ENCODE data around the gene SLAMF6. TPM values are rescaled to one million over a fixed set of nuclear protein-coding genes. Genes with fewer than 3 reads are reported as not detected.

SLAMF6 gene
- total RNA-seq, 4 donors from 2014 or later = 0.60 to 6.7 (median 2.3) TPM; not detected in 1

DNA sequence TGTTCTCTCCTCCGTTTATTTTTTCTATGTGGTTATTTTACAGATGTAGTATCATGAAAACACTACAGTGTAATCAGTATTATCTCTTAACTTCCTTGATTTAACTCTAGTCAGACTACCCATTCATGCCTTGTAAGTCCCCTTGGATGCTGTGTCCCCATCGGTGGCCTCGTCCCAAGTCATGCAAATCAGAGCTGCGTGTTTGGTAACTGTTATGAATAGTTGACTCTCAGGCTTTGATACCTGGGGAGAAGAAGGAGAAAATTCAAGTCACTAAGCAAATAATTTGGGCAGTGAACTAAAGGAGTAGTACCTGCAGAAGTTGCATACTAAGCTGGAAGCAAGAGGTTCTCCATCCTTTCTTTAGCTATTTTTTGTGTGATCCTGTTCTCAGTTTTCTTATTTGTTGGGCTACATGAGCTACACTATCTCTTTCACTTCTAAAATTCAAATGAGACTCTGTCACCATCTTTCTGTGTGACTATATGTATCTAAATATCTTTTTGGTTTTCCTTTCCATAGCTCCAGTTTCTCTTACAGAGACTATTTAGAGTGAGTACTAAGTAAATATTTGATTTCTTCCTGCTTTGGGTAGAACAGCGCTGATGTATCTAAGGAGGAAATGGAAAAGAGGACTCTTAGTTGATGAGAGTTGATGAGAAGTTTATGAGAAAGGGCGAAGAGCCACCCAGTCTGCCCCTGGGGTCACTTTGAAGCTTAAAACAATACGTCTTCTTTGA, 71.8 kb downstream of the SLAMF6 start:
- Histone ChIP-seq H3K4me1 (peaks cover 0 to 12% (median 3%) of the 10 kb centered on the region in 4 donors), H3K36me3 (no peaks in the 10 kb centered on the region), H3K4me3 (no peak overlapping the region), H3K9me3 (no peaks in the 10 kb centered on the region), H3K27me3 (no peaks in the 10 kb centered on the region), H3K27ac (no peak overlapping the region)
- in situ Hi-C loops (cut with MboI; ENCODE audit: low pct_ligation_motif_present in 1 of 4, low pct_unique_long_range_greater_than_20kb in 1 of 4, low sequenced_read_pairs in 3 of 4) = no loop called here
- intact Hi-C loops (cut with DNase I; ENCODE audit: low total_unique reads) = no loop called here
- no peak for DNase-seq
- TF ChIP-seq POLR2AphosphoS5 (IDR thresholded peaks at IDR 0.05) (no peak), POLR2A (IDR thresholded peaks at IDR 0.05) (no peak), EP300 (IDR thresholded peaks at IDR 0.05; ENCODE audit: low read depth) (no peak)
- TF ChIP-seq, protein P1, sequence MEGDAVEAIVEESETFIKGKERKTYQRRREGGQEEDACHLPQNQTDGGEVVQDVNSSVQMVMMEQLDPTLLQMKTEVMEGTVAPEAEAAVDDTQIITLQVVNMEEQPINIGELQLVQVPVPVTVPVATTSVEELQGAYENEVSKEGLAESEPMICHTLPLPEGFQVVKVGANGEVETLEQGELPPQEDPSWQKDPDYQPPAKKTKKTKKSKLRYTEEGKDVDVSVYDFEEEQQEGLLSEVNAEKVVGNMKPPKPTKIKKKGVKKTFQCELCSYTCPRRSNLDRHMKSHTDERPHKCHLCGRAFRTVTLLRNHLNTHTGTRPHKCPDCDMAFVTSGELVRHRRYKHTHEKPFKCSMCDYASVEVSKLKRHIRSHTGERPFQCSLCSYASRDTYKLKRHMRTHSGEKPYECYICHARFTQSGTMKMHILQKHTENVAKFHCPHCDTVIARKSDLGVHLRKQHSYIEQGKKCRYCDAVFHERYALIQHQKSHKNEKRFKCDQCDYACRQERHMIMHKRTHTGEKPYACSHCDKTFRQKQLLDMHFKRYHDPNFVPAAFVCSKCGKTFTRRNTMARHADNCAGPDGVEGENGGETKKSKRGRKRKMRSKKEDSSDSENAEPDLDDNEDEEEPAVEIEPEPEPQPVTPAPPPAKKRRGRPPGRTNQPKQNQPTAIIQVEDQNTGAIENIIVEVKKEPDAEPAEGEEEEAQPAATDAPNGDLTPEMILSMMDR (IDR thresholded peaks at IDR 0.05) = no peak
- 55 to 61% methylated on average over 5 to 7 of the region's 7 CpGs for WGBS, 2 donors (ENCODE audit: low coverage in 1 of 2)

DNA sequence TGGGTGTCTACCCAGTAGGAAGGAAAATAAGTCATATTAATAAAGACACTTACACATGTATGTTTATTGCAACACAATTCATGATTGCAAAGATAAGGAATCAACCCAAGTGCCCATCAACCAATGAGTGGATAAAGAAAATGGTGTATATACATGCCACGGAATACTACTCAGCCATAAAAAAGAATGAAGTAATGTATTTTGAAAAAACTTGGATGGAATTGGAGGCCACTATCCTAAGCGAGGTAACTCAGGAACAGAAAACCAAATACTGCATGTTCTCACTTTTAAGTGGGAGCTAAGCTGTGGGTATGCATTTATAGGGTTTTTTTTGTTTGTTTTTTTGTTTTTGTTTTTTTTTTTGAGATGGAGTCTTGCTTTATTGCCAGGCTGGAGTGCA, 73.6 kb downstream of the SLAMF6 start:
- TF ChIP-seq EP300 (IDR thresholded peaks at IDR 0.05; ENCODE audit: low read depth) = no peak
- no peak for TF ChIP-seq POLR2AphosphoS5 (IDR thresholded peaks at IDR 0.05)
- no peak for TF ChIP-seq POLR2A (IDR thresholded peaks at IDR 0.05)
- TF ChIP-seq, protein P1 (IDR thresholded peaks at IDR 0.05) = no peak
- WGBS, 2 donors (ENCODE audit: low coverage in 1 of 2) = 91 to 96% methylated on average over 2 of the region's 2 CpGs
- in situ Hi-C loops (cut with MboI; ENCODE audit: low pct_ligation_motif_present in 1 of 4, low pct_unique_long_range_greater_than_20kb in 1 of 4, low sequenced_read_pairs in 3 of 4) = loop anchor here in 1 of 4 donors (25.0 kb wide), 1 partner anchor 163 kb away; no protein-coding TSS in a partner anchor
- Histone ChIP-seq H3K4me3 (no peak overlapping the region), H3K9me3 (no peaks in the 10 kb centered on the region), H3K36me3 (no peaks in the 10 kb centered on the region), H3K4me1 (peaks cover 0 to 12% (median 3%) of the 10 kb centered on the region in 4 donors), H3K27me3 (no peaks in the 10 kb centered on the region), H3K27ac (no peak overlapping the region)
- no peak for DNase-seq
- intact Hi-C loops (cut with DNase I; ENCODE audit: low total_unique reads) = no loop called here

DNA sequence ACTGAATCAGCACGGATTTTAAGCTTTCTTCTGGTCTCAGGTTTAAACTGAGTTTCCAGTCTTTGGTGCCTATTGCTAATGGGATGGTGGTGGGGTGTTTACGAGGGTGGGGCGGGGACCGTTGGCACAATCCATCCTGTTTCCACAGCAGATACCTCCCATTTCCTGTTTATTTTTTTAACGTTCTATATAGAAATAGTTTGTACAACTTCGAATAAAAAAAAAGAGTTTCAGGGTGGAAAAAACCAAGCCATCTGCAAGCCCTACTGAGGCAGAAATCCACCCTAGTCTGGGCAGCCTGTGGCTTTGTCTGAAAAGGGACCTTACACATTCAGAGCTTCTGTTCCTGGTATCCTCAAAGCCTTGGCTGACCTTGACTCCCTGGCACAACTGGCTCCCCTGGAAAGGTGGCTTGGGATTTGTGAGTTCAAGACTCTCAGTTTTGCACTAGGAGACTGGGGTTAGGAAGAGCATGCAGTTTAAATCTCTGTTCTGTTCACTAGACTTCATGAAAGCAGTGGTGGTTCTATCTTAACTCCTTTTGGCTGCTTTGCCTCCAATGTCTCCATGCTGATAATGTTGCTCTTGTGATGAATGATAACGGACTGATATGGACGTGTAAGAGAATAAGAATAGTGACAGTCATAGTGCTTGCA, 76.0 kb downstream of the SLAMF6 start:
- no peak for TF ChIP-seq EP300 (IDR thresholded peaks at IDR 0.05; ENCODE audit: low read depth)
- TF ChIP-seq, protein P1 (IDR thresholded peaks at IDR 0.05) = no peak
- TF ChIP-seq POLR2A (IDR thresholded peaks at IDR 0.05) = no peak
- no peak for TF ChIP-seq POLR2AphosphoS5 (IDR thresholded peaks at IDR 0.05)
- WGBS, 2 donors (ENCODE audit: low coverage in 1 of 2) = 23 to 39% methylated on average over 8 of the region's 8 CpGs
- Histone ChIP-seq H3K9me3 (no peaks in the 10 kb centered on the region), H3K27me3 (no peaks in the 10 kb centered on the region), H3K4me1 (peaks cover 0 to 12% (median 3%) of the 10 kb centered on the region in 4 donors), H3K36me3 (no peaks in the 10 kb centered on the region), H3K4me3 (no peak overlapping the region), H3K27ac (no peak overlapping the region)
- in situ Hi-C loops (cut with MboI; ENCODE audit: low pct_ligation_motif_present in 1 of 4, low pct_unique_long_range_greater_than_20kb in 1 of 4, low sequenced_read_pairs in 3 of 4) (loop anchor here in 1 of 4 donors (25.0 kb wide), 1 partner anchor 165 kb away; no protein-coding TSS in a partner anchor), intact Hi-C loops (cut with DNase I; ENCODE audit: low total_unique reads) (no loop called here)
- no peak for DNase-seq

DNA sequence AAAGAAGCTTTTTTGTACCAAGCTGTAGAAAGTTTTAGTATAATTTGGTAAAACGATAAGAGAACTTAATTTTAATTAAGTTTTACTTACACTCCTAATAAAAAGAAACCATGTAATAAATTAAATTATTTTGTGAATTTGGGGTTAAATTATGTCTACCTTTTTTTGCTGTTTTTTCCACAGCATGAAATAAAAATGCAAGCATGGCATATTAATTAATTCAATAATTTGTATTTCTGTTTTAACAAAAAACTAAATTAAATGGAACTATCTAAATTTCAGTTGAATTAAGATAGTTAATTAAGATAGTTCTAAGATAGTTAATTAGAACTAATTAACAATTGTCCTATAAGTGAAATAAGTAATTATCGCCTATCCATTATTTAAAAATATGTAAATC, 83.3 kb downstream of the SLAMF6 start:
- Histone ChIP-seq H3K9me3 (no peaks in the 10 kb centered on the region), H3K36me3 (no peaks in the 10 kb centered on the region), H3K27me3 (no peaks in the 10 kb centered on the region), H3K27ac (no peak overlapping the region), H3K4me3 (no peak overlapping the region), H3K4me1 (peaks cover 0 to 7% (median 0%) of the 10 kb centered on the region in 4 donors)
- no peak for DNase-seq
- intact Hi-C loops (cut with DNase I; ENCODE audit: low total_unique reads) = no loop called here
- 74 to 78% methylated on average over 2 of the region's 2 CpGs for WGBS, 2 donors (ENCODE audit: low coverage in 1 of 2)
- in situ Hi-C loops (cut with MboI; ENCODE audit: low pct_ligation_motif_present in 1 of 4, low pct_unique_long_range_greater_than_20kb in 1 of 4, low sequenced_read_pairs in 3 of 4) = loop anchor here in 2 of 4 donors (10.0 to 25.0 kb wide), 2 partner anchors 105 to 173 kb away; no protein-coding TSS in a partner anchor
- no peak for TF ChIP-seq POLR2A (IDR thresholded peaks at IDR 0.05)
- TF ChIP-seq POLR2AphosphoS5 (IDR thresholded peaks at IDR 0.05) = no peak
- no peak for TF ChIP-seq EP300 (IDR thresholded peaks at IDR 0.05; ENCODE audit: low read depth)
- TF ChIP-seq, protein P1 (IDR thresholded peaks at IDR 0.05) = no peak
